GM04504 (cell line): ENCODE measurements around the gene STX8.

ENCODE experiments used
- DNase-seq: peaks from one replicate; pipeline ENCODE4 v3.0.0-alpha.2; 2012; ENCODE audit warnings: low read depth

The STX8 gene

GRCh38 chr17:9336817-9337216 lies 238.8 kb downstream of the STX8 start:
- no peak for DNase-seq

GRCh38 chr17:9334536-9335446 lies 240.8 kb downstream of the STX8 start:
- no peak for DNase-seq

- no peak for DNase-seq
Observed at GRCh38 chr17:9332132-9332494, 243.5 kb downstream of the STX8 start.

GRCh38 chr17:9331279-9332131 lies 244.1 kb downstream of the STX8 start:
- DNase-seq, result no peak

- no peak for DNase-seq
Observed at GRCh38 chr17:9330611-9331271, 244.9 kb downstream of the STX8 start.

- no peak for DNase-seq
Observed at GRCh38 chr17:9330141-9330540, 245.5 kb downstream of the STX8 start.

- no peak for DNase-seq
Observed at GRCh38 chr17:9329251-9329921, 246.2 kb downstream of the STX8 start.

- no peak for DNase-seq
Observed at GRCh38 chr17:9324864-9325263, 250.8 kb downstream of the STX8 start.

- DNase-seq, result no peak
Observed at GRCh38 chr17:9322326-9322725, 253.3 kb downstream of the STX8 start.

- DNase-seq, result no peak
Observed at GRCh38 chr17:9321890-9322289, 253.7 kb downstream of the STX8 start.

GRCh38 chr17:9315360-9315759 lies 260.3 kb downstream of the STX8 start:
- no peak for DNase-seq

GRCh38 chr17:9313346-9313745 lies 262.3 kb downstream of the STX8 start:
- DNase-seq, result no peak

GRCh38 chr17:9309216-9309615 lies 266.4 kb downstream of the STX8 start:
- DNase-seq, result no peak

GRCh38 chr17:9308069-9308468 lies 267.6 kb downstream of the STX8 start:
- no peak for DNase-seq

GRCh38 chr17:9307313-9307998 lies 268.2 kb downstream of the STX8 start:
- DNase-seq, result no peak

- DNase-seq, result no peak
Observed at GRCh38 chr17:9306086-9306485, 269.5 kb downstream of the STX8 start.

GRCh38 chr17:9299695-9300094 lies 275.9 kb downstream of the STX8 start:
- DNase-seq, result no peak

- DNase-seq, result no peak
Observed at GRCh38 chr17:9298776-9299295, 276.8 kb downstream of the STX8 start.

GRCh38 chr17:9298135-9298534 lies 277.5 kb downstream of the STX8 start:
- DNase-seq, result no peak

GRCh38 chr17:9294661-9295210 lies 280.9 kb downstream of the STX8 start:
- no peak for DNase-seq

- no peak for DNase-seq
Observed at GRCh38 chr17:9292561-9292941, 283.1 kb downstream of the STX8 start.
